IMR-90 (cell line): Measurements from ENCODE around the gene FTL. TPM values are rescaled to one million over a fixed set of nuclear protein-coding genes. Genes with fewer than 3 reads are reported as not detected.

Source experiments
- ATAC-seq: fragments of 200-7000 bp; cut with Tn5 transposase; 2 replicates; pipeline ENCODE4 v1.9.1; 2020; ENCODE audit warnings: low read depth, mild to moderate bottlenecking, moderate library complexity
- BruUV-seq: library from RNA; stranded (reverse); fragments of 400-500 nt; replicated peaks from 2 replicates; lab custom pipeline; 2021; lab: Mats Ljungman, UMichigan
- CTCF ChIA-PET: fragments of 300-600 bp; formaldehyde crosslinking; extraction: SDS; loops from one replicate; lab custom pipeline; 2021; ENCODE audit warnings: antibody characterized with exemption; lab: Yijun Ruan, JAX
- POLR2A ChIA-PET: fragments of 300-600 bp; sonication (Branson Sonifier 250); formaldehyde crosslinking; loops from one replicate; lab custom pipeline; 2022; ENCODE audit warnings: antibody characterized with exemption; ENCODE audit not compliant: unreplicated experiment; lab: Charles Lee
- DNase-seq: peaks from one replicate; pipeline ENCODE4 v3.0.0; 2013
- H2AFZ ChIP-seq: replicated peaks from 2 replicates; pipeline ENCODE3; 2013; ENCODE audit warnings: low read length, mild to moderate bottlenecking; ENCODE audit not compliant: poor library complexity
- H2AK5ac ChIP-seq: 2 replicates; pipeline ENCODE4 v1.6.1; 2013; ENCODE audit warnings: low read depth, low read length, inconsistent platforms
- H2AK9ac ChIP-seq: replicated peaks from 2 replicates; pipeline ENCODE3; 2013; ENCODE audit warnings: mild to moderate bottlenecking, low read depth, low read length, moderate library complexity; ENCODE audit not compliant: poor library complexity
- H2BK120ac ChIP-seq: 2 replicates; pipeline ENCODE4 v1.6.1; 2013; ENCODE audit warnings: low read depth, low read length, inconsistent platforms
- H2BK15ac ChIP-seq: 3 replicates; pipeline ENCODE4 v1.6.1; 2013; ENCODE audit warnings: low read depth, low read length, inconsistent platforms
- H2BK20ac ChIP-seq: 2 replicates; pipeline ENCODE4 v1.6.1; 2013; ENCODE audit warnings: low read depth, mild to moderate bottlenecking, inconsistent platforms, low read length, moderate library complexity
- H2BK5ac ChIP-seq: 2 replicates; pipeline ENCODE4 v1.6.1; 2013; ENCODE audit warnings: mild to moderate bottlenecking, low read depth, low read length, inconsistent platforms; ENCODE audit not compliant: poor library complexity, severe bottlenecking
- H3K14ac ChIP-seq: replicated peaks from 2 replicates; pipeline ENCODE4 v1.6.1; 2013; ENCODE audit warnings: low read depth, low read length, inconsistent platforms
- H3K18ac ChIP-seq: 2 replicates; pipeline ENCODE4 v1.6.1; 2013; ENCODE audit warnings: low read depth, low read length, control low read depth
- H3K23ac ChIP-seq: 2 replicates; pipeline ENCODE4 v1.6.1; 2013; ENCODE audit warnings: low read depth, low read length, inconsistent platforms
- H3K27ac ChIP-seq: 2 replicates; pipeline ENCODE4 v1.5.1; 2013; ENCODE audit warnings: mild to moderate bottlenecking, control low read depth, low read length; ENCODE audit not compliant: insufficient read depth
- H3K27me3 ChIP-seq: 2 replicates; pipeline ENCODE4 v1.6.1; 2013; ENCODE audit warnings: low read length; ENCODE audit not compliant: control insufficient read depth, insufficient read depth
- H3K36me3 ChIP-seq: 2 replicates; pipeline ENCODE4 v1.6.1; 2013; ENCODE audit warnings: low read length, mixed read lengths; ENCODE audit not compliant: control insufficient read depth, insufficient read depth
- H3K4ac ChIP-seq: 2 replicates; pipeline ENCODE4 v1.6.1; 2013; ENCODE audit warnings: low read depth, low read length, inconsistent platforms
- H3K4me1 ChIP-seq: 2 replicates; pipeline ENCODE4 v1.6.1; 2013; ENCODE audit warnings: low read length, mixed read lengths; ENCODE audit not compliant: control insufficient read depth, insufficient read depth
- H3K4me2 ChIP-seq: 2 replicates; pipeline ENCODE4 v1.6.1; 2013; ENCODE audit warnings: low read depth, mild to moderate bottlenecking, control low read depth, low read length, moderate library complexity
- H3K4me3 ChIP-seq: 2 replicates; pipeline ENCODE4 v1.5.1; 2013; ENCODE audit warnings: low read depth, mild to moderate bottlenecking, control low read depth, low read length, moderate library complexity; ENCODE audit not compliant: insufficient read depth
- H3K56ac ChIP-seq: 2 replicates; pipeline ENCODE4 v1.6.1; 2013; ENCODE audit warnings: low read length, inconsistent platforms; ENCODE audit not compliant: insufficient read depth; ENCODE audit errors: extremely low read depth
- H3K79me1 ChIP-seq, 2 experiments: 2 replicates each; pipeline ENCODE4 v1.6.1; 2013; ENCODE audit warnings: low read length in 2 of 2, inconsistent platforms in 1 of 2, low read depth in 1 of 2
- H3K9ac ChIP-seq: 2 replicates; pipeline ENCODE4 v1.6.1; 2013; ENCODE audit warnings: low read depth, low read length, control low read depth
- H3K9me1 ChIP-seq: 2 replicates; pipeline ENCODE4 v1.6.1; 2013; ENCODE audit warnings: low read length, inconsistent platforms; ENCODE audit not compliant: insufficient read depth
- H3K9me3 ChIP-seq: 2 replicates; pipeline ENCODE4 v1.6.1; 2013; ENCODE audit warnings: low read length; ENCODE audit not compliant: control insufficient read depth, insufficient read depth
- H4K20me1 ChIP-seq: 2 replicates; pipeline ENCODE4 v1.6.1; 2013; ENCODE audit warnings: low read length, inconsistent platforms; ENCODE audit not compliant: insufficient read depth
- H4K5ac ChIP-seq: 2 replicates; pipeline ENCODE4 v1.6.1; 2013; ENCODE audit warnings: mild to moderate bottlenecking, low read depth, low read length, control low read depth
- H4K8ac ChIP-seq, 2 experiments: 2 replicates each; pipeline ENCODE4 v1.6.1; 2013; ENCODE audit warnings: low read depth in 2 of 2, low read length in 2 of 2, control low read depth in 1 of 2, inconsistent platforms in 1 of 2
- H4K91ac ChIP-seq: 2 replicates; pipeline ENCODE4 v1.6.1; 2013; ENCODE audit warnings: low read depth, low read length, inconsistent platforms; ENCODE audit not compliant: insufficient read depth
- BHLHE40 ChIP-seq: fragments of 150-350 bp; IDR thresholded peaks from 2 replicates; pipeline ENCODE4 v1.6.1; 2016; ENCODE audit warnings: mild to moderate bottlenecking, low read depth, low read length
- CHD1 ChIP-seq: IDR thresholded peaks from 2 replicates; pipeline ENCODE4 v1.6.1; 2012; ENCODE audit warnings: low read depth, low read length, improper control_type of control experiment
- FOS ChIP-seq: fragments of 150-350 bp; IDR thresholded peaks from 2 replicates; pipeline ENCODE4 v1.6.1; 2016; ENCODE audit warnings: low read depth, low read length
- MAZ ChIP-seq: IDR thresholded peaks from 2 replicates; pipeline ENCODE4 v1.6.1; 2012; ENCODE audit warnings: low read depth, mild to moderate bottlenecking, low read length, improper control_type of control experiment, moderate library complexity, borderline replicate concordance
- MXI1 ChIP-seq: IDR thresholded peaks from 2 replicates; pipeline ENCODE4 v1.6.1; 2012; ENCODE audit warnings: low read depth, mild to moderate bottlenecking, low read length, moderate library complexity, borderline replicate concordance
- POLR2A ChIP-seq: IDR thresholded peaks from 2 replicates; pipeline ENCODE4 v1.6.1; 2012; ENCODE audit warnings: mild to moderate bottlenecking, low read depth, low read length
- RAD21 ChIP-seq: IDR thresholded peaks from 2 replicates; pipeline ENCODE4 v1.6.1; 2012; ENCODE audit warnings: low read length, improper control_type of control experiment
- RCOR1 ChIP-seq: IDR thresholded peaks from 2 replicates; pipeline ENCODE4 v1.6.1; 2012; ENCODE audit warnings: mild to moderate bottlenecking, low read length, improper control_type of control experiment; ENCODE audit not compliant: insufficient replicate concordance
- USF2 ChIP-seq: fragments of 150-350 bp; IDR thresholded peaks from 2 replicates; pipeline ENCODE4 v1.6.1; 2017; ENCODE audit warnings: mild to moderate bottlenecking, antibody characterized with exemption, low read length, low read depth
- WGBS, 2 experiments: methylation state at CpG; one replicate each; pipeline versions ENCODE4 v1.1.5 to v1.1.7; 2013; ENCODE audit warnings: missing lambda C conversion rate in 2 of 2; ENCODE audit not compliant: insufficient read length in 1 of 2; ENCODE audit errors: extremely low coverage in 2 of 2; 5-methylcytosine and 5-hydroxymethylcytosine counted together
- dilution Hi-C: fragments of 300-500 bp; cut with HindIII; formaldehyde crosslinking; loops from one replicate; pipeline ENCODE4 v1.14.3; 2018; ENCODE audit warnings: low sequenced_read_pairs; ENCODE audit not compliant: unreplicated experiment
- in situ Hi-C: fragments of 300-500 bp; cut with MboI; formaldehyde crosslinking; loops from 3 replicates; pipeline ENCODE4 v1.14.3; 2019; ENCODE audit warnings: low sequenced_read_pairs, inconsistent platforms, mixed read lengths
- intact Hi-C: fragments of 100-400 bp; cut with micrococcal nuclease; formaldehyde crosslinking; loops from 2 replicates; pipeline ENCODE4 v1.10.0; 2022
- polyA plus RNA-seq, 3 experiments: library from polyadenylated mRNA; depleted of rRNA; stranded (reverse); fragments of >200 nt; gene quantifications; 2 replicates each; pipeline ENCODE4 v1.2.3, GENCODE V29; 2012; ENCODE audit warnings: low replicate concordance in 1 of 3
- total RNA-seq: library from RNA; depleted of rRNA; stranded (reverse); fragments of >200 nt; gene quantifications from 2 replicates; pipeline ENCODE4 v1.2.3, GENCODE V29; 2012
- TF ChIP-seq, protein P1 (sequence below): conservative IDR thresholded peaks from 2 replicates; pipeline ENCODE4 v1.5.1; 2012; ENCODE audit warnings: mild to moderate bottlenecking, low read depth, low read length, improper control_type of control experiment
- TF ChIP-seq, protein P2 (sequence below): fragments of 150-350 bp; IDR thresholded peaks from 2 replicates; pipeline ENCODE4 v1.6.1; 2016; ENCODE audit warnings: low read depth, mild to moderate bottlenecking, low read length, moderate library complexity, borderline replicate concordance

FTL gene
- total and polyA plus RNA-seq, 2 of the 4 experiments (the other 2 are of a cell fraction) = 1,057 to 2,944 TPM

DNA sequence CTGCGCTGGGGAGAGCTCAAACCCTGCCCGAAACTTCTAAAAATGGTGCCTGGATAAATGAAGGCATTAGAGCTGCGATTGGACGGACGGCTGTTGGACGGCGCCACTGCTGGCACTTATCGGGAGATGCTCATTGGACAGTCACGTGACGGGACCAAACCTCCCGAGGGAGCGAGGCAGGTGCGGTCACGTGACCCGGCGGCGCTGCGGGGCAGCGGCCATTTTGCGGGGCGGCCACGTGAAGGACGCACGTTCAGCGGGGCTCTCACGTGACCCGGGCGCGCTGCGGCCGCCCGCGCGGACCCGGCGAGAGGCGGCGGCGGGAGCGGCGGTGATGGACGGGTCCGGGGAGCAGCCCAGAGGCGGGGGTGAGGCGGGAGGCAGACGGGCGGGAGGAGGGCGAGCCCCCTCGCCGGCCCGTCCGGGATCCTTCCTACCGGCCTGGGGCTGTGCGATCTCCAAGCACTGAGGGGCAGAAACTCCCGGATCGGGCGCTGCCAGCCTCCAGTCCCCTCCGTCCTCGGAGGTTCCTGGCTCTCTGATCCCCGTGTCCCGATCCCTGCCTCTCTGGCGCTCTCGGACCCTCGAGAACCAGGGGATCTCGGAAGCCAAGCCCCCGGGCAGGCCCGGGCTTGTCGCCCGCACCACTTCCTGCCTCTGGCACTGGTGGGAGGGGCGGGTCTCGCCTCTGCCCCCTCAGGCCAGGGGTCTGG lies 10.4 kb upstream of the FTL start, which contains the start of gene BAX:
TSS of gene BAX (plus strand) at position 281 of the 713 bp plus-strand sequence. CDS start at position 335, 54 bp downstream.
- ATAC-seq = peak; percentile 93
- POLR2A ChIA-PET = interaction anchor here (0.7 to 1.3 kb wide), 2 partner anchors 9 to 11 kb away, joined by 4 to 6 read pairs; no protein-coding TSS in a partner anchor
- no TSS peak for BruUV-seq
- Histone ChIP-seq H3K27me3 (no peaks in the 10 kb centered on the region), H3K18ac (peak within 1 kb of the TSS; percentile 86), H2BK15ac (peak within 1 kb of the TSS; percentile 54; the same call in 2 of the 3 replicates), H4K5ac (peak within 1 kb of the TSS; percentile 90), H3K56ac (peak within 1 kb of the TSS; percentile 99), H2AK5ac (peak within 1 kb of the TSS; percentile 98), H3K14ac (peak within 1 kb of the TSS; percentile 100), H3K9me1 (peaks cover 15% of the 10 kb centered on the region), H3K9me3 (no peaks in the 10 kb centered on the region), H3K9ac (peak within 1 kb of the TSS; percentile 99), H2BK120ac (peak within 1 kb of the TSS; percentile 99), H4K20me1 (0 out of 2 replicates have a peak, but pooled peaks cover 2% of the 10 kb centered on the region), H2AK9ac (peak within 1 kb of the TSS; percentile 100), H3K4ac (peak within 1 kb of the TSS; percentile 100), H3K23ac (peak within 1 kb of the TSS; percentile 99), H4K8ac (peak within 1 kb of the TSS; percentile 98 to 99), H3K4me2 (peak within 1 kb of the TSS; percentile 98), H3K79me1 (peaks cover 19 to 42% of the 10 kb centered on the region in 2 experiments), H3K4me3 (peak within 1 kb of the TSS; percentile 93), H3K27ac (peak within 1 kb of the TSS; percentile 97), H2BK20ac (peak within 1 kb of the TSS; percentile 85; the same call in 1 of the 2 replicates), H2AFZ (peak within 1 kb of the TSS; percentile 90), H3K36me3 (peaks cover 11% of the 10 kb centered on the region), H3K4me1 (peaks cover 8% of the 10 kb centered on the region), H4K91ac (peak within 1 kb of the TSS; percentile 98), H2BK5ac (peak within 1 kb of the TSS; percentile 97)
- in situ Hi-C loops = no loop called here
- DNase-seq = peak; percentile 93
- TF ChIP-seq MXI1 (peak; percentile 74; the same call in 1 of the 2 replicates), BHLHE40 (peak; percentile 99), RCOR1 (no peak), FOS (peak; percentile 99), CHD1 (peak; percentile 75; the same call in 1 of the 2 replicates), RAD21 (no peak; the same call in 1 of the 2 replicates), MAZ (peak; percentile 53; the same call in 1 of the 2 replicates), POLR2A (peak; percentile 73; the same call in 1 of the 2 replicates), USF2 (peak; percentile 100)
- TF ChIP-seq, protein P1, sequence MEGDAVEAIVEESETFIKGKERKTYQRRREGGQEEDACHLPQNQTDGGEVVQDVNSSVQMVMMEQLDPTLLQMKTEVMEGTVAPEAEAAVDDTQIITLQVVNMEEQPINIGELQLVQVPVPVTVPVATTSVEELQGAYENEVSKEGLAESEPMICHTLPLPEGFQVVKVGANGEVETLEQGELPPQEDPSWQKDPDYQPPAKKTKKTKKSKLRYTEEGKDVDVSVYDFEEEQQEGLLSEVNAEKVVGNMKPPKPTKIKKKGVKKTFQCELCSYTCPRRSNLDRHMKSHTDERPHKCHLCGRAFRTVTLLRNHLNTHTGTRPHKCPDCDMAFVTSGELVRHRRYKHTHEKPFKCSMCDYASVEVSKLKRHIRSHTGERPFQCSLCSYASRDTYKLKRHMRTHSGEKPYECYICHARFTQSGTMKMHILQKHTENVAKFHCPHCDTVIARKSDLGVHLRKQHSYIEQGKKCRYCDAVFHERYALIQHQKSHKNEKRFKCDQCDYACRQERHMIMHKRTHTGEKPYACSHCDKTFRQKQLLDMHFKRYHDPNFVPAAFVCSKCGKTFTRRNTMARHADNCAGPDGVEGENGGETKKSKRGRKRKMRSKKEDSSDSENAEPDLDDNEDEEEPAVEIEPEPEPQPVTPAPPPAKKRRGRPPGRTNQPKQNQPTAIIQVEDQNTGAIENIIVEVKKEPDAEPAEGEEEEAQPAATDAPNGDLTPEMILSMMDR = no peak
- TF ChIP-seq, protein P2, sequence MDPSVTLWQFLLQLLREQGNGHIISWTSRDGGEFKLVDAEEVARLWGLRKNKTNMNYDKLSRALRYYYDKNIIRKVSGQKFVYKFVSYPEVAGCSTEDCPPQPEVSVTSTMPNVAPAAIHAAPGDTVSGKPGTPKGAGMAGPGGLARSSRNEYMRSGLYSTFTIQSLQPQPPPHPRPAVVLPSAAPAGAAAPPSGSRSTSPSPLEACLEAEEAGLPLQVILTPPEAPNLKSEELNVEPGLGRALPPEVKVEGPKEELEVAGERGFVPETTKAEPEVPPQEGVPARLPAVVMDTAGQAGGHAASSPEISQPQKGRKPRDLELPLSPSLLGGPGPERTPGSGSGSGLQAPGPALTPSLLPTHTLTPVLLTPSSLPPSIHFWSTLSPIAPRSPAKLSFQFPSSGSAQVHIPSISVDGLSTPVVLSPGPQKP = no peak
- WGBS, 2 experiments = 2% methylated on average over 36 of the region's 71 CpGs; no CpG with 5 or more reads in 1 of the 2 experiments
- intact Hi-C loops = loop anchor here (2.0 kb wide), 1 partner anchor 54 kb away; the partner anchor contains the start of gene NUCB1
- dilution Hi-C loops = no loop called here
- CTCF ChIA-PET = no interaction called here
